SU-DHL-6 (cell line): ENCODE results near the gene FBXL16.

Experiments
- H2AFZ ChIP-seq: fragments of 200-600 bp; sonication (generic); 2 replicates; pipeline ENCODE4 v1.6.1; 2014; ENCODE audit warnings: low read depth, mild to moderate bottlenecking, moderate library complexity, mixed read lengths, antibody characterized with exemption, low read length; ENCODE audit not compliant: severe bottlenecking
- H3F3A ChIP-seq: fragments of 200-600 bp; shearing (Covaris generic); 2 replicates; pipeline ENCODE4 v1.6.0; 2016; ENCODE audit warnings: antibody characterized with exemption, mild to moderate bottlenecking; ENCODE audit not compliant: insufficient read depth
- H3K27ac ChIP-seq: fragments of 200-600 bp; sonication (generic); 2 replicates; pipeline ENCODE4 v1.5.1; 2016; ENCODE audit warnings: low read depth, mild to moderate bottlenecking, low read length, moderate library complexity, mixed read lengths
- H3K27me3 ChIP-seq: fragments of 200-600 bp; sonication (generic), shearing (Covaris generic); 2 replicates; pipeline ENCODE4 v1.6.0; 2014; ENCODE audit warnings: mild to moderate bottlenecking, low read length
- H3K36me3 ChIP-seq: fragments of 200-600 bp; sonication (generic); 2 replicates; pipeline ENCODE4 v1.6.1; 2014; ENCODE audit warnings: mild to moderate bottlenecking, low read length, mixed read lengths
- H3K4me2 ChIP-seq: fragments of 300-600, 200-600 bp; shearing (Covaris generic), sonication (generic); 2 replicates; pipeline ENCODE4 v1.6.0; 2014; ENCODE audit warnings: low read length, low read depth, mild to moderate bottlenecking; ENCODE audit not compliant: poor library complexity, severe bottlenecking
- H3K4me3 ChIP-seq: fragments of 200-600 bp; sonication (generic); 2 replicates; pipeline ENCODE4 v1.5.1; 2014; ENCODE audit warnings: antibody characterized with exemption, low read length, mild to moderate bottlenecking, mixed read lengths; ENCODE audit not compliant: insufficient read depth, poor library complexity, severe bottlenecking
- H3K79me2 ChIP-seq: fragments of 200-600 bp; sonication (generic); 2 replicates; pipeline ENCODE4 v1.6.1; 2014; ENCODE audit warnings: mild to moderate bottlenecking, low read length, moderate library complexity; ENCODE audit not compliant: insufficient read depth
- H3K9ac ChIP-seq: fragments of 200-600 bp; sonication (generic); 2 replicates; pipeline ENCODE4 v1.7.0; 2014; ENCODE audit warnings: mild to moderate bottlenecking, low read length
- H3K9me2 ChIP-seq: fragments of 200-600 bp; sonication (generic); replicated peaks from 2 replicates; pipeline ENCODE4 v1.6.1; 2014; ENCODE audit warnings: low read length; ENCODE audit not compliant: insufficient read depth
- H3K9me3 ChIP-seq: fragments of 200-600 bp; sonication (generic); 2 replicates; pipeline ENCODE4 v1.6.1; 2014; ENCODE audit warnings: low read length, mixed read lengths; ENCODE audit not compliant: insufficient read depth
- H4K20me1 ChIP-seq: fragments of 200-600 bp; sonication (generic); 2 replicates; pipeline ENCODE4 v1.6.1; 2014; ENCODE audit warnings: low read depth, mild to moderate bottlenecking, antibody characterized with exemption, low read length, moderate library complexity, mixed read lengths
- EZH2phosphoT487 ChIP-seq: fragments of 200-600 bp; sonication (generic), shearing (Covaris generic); conservative IDR thresholded peaks from 2 replicates; pipeline ENCODE4 v1.6.1; 2018; ENCODE audit warnings: mild to moderate bottlenecking, antibody characterized with exemption, low read length, moderate library complexity, mixed read lengths
- TF ChIP-seq, protein P1 (sequence below): fragments of 200-600 bp; sonication (generic); IDR thresholded peaks from one replicate; pipeline ENCODE4 v1.5.1; 2017; ENCODE audit warnings: antibody characterized with exemption, mild to moderate bottlenecking, low read length, moderate library complexity; ENCODE audit not compliant: insufficient read depth, poor library complexity, severe bottlenecking

FBXL16 gene

DNA sequence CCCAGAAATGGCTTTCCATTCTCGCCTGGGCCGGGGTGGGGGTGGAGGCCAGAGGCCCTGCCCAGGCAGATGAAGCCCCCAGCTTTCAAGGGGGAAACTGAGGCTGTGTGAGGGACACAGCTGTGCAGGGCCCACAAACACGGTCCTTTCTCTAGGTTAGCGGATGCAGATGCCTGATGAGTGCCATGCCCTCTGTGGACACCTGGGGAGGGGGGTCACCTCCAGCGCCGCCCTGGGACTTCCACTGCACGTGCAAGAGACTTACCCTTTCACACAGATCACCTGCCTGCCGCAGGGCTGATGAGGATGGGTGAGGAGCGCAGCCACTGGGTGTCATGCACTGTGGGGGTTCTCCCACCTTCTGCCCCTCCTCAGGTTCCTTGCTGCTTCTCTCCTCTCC lies 12.8 kb upstream of the FBXL16 start:
- no peak overlapping the region for H2AFZ ChIP-seq
- H3K9ac ChIP-seq, result no peak overlapping the region
- 0 out of 2 replicates have a peak, but pooled peaks cover 3% of the 10 kb centered on the region for H3F3A ChIP-seq
- H3K27ac ChIP-seq, result no peak overlapping the region
- no peaks in the 10 kb centered on the region for H3K27me3 ChIP-seq
- H3K9me2 ChIP-seq, result no peaks in the 10 kb centered on the region
- H3K79me2 ChIP-seq, result no peaks in the 10 kb centered on the region
- H4K20me1 ChIP-seq, result no peaks in the 10 kb centered on the region; the same call in 1 of the 2 replicates
- TF ChIP-seq, protein P1, sequence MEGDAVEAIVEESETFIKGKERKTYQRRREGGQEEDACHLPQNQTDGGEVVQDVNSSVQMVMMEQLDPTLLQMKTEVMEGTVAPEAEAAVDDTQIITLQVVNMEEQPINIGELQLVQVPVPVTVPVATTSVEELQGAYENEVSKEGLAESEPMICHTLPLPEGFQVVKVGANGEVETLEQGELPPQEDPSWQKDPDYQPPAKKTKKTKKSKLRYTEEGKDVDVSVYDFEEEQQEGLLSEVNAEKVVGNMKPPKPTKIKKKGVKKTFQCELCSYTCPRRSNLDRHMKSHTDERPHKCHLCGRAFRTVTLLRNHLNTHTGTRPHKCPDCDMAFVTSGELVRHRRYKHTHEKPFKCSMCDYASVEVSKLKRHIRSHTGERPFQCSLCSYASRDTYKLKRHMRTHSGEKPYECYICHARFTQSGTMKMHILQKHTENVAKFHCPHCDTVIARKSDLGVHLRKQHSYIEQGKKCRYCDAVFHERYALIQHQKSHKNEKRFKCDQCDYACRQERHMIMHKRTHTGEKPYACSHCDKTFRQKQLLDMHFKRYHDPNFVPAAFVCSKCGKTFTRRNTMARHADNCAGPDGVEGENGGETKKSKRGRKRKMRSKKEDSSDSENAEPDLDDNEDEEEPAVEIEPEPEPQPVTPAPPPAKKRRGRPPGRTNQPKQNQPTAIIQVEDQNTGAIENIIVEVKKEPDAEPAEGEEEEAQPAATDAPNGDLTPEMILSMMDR, result no peak
- no peak for TF ChIP-seq EZH2phosphoT487
- H3K9me3 ChIP-seq, result no peaks in the 10 kb centered on the region
- no peak overlapping the region for H3K4me3 ChIP-seq
- H3K36me3 ChIP-seq, result no peaks in the 10 kb centered on the region
- H3K4me2 ChIP-seq, result no peak overlapping the region

DNA sequence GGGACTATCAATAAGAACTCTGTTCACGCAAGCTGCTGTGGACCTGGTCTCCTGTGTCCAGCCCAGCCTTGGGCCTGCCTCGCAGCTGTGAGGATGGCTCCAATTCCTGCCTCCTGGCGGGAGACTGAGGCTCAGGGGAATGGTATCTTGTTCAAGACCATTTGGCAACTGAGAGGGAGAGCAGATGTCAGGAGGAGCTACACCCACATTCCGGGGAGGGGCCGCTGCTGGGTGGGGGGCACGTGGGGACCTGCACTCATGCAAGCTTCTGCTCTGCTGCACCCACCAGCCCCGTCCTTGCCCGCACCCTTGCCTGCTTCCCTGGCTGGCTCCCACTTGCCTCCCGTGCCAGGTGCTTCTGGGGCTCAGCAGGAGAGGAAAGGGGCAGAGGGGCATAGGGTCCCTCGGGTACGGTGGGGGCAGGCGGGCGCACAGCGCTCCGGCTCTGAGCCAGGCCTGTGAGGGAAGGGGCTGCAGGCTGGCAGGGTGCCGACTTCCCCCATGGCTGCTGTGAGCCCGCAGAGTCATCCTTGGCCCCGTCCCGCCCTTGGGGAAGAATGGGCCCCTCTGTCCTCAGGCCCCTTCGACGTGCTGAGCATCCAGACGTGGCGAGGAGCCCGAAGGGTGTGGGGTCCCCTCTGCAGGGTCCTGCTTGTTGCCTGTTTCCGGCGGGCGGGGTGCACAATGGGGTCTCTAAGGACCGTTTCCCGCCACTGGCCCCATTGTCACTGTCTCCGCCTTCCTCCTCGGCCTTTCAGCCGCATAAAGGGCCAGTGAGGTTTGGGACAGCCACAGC lies 12.0 kb upstream of the FBXL16 start:
- Histone ChIP-seq H3K4me2 (no peak overlapping the region), H3K27ac (no peak overlapping the region), H3K9ac (no peak overlapping the region), H2AFZ (no peak overlapping the region), H3K79me2 (no peaks in the 10 kb centered on the region), H3F3A (0 out of 2 replicates have a peak, but pooled peaks cover 3% of the 10 kb centered on the region), H3K36me3 (no peaks in the 10 kb centered on the region), H3K4me3 (no peak overlapping the region), H4K20me1 (no peaks in the 10 kb centered on the region; the same call in 1 of the 2 replicates), H3K27me3 (no peaks in the 10 kb centered on the region), H3K9me3 (no peaks in the 10 kb centered on the region), H3K9me2 (no peaks in the 10 kb centered on the region)
- TF ChIP-seq, protein P1, result no peak
- TF ChIP-seq EZH2phosphoT487, result no peak

DNA sequence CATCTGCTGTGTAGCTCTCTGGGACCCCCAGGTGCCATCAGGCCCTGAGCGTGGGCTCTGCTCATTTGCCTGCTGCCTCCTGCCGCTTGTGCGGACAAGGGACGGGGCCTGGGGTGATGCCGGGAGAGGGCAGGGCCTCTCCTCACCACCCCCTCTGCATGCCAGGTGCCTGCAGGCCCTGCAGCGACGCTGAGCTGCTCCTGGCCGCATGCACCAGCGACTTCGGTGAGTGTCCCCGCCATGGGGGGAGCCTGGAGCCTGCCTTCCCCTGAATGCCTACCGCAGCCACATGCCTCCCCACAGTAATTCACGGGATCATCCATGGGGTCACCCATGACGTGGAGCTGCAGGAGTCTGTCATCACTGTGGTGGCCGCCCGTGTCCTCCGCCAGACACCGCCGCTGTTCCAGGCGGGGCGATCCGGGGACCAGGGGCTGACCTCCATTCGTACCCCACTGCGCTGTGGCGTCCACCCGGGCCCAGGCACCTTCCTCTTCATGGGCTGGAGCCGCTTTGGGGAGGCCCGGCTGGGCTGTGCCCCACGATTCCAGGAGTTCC lies 11.2 kb upstream of the FBXL16 start:
- Histone ChIP-seq H3K4me3 (no peak overlapping the region), H2AFZ (no peak overlapping the region), H3F3A (0 out of 2 replicates have a peak, but pooled peaks cover 3% of the 10 kb centered on the region), H3K9me2 (no peaks in the 10 kb centered on the region), H3K36me3 (no peaks in the 10 kb centered on the region), H3K27me3 (no peaks in the 10 kb centered on the region), H4K20me1 (no peaks in the 10 kb centered on the region; the same call in 1 of the 2 replicates), H3K9me3 (no peaks in the 10 kb centered on the region), H3K4me2 (no peak overlapping the region), H3K27ac (no peak overlapping the region), H3K9ac (no peak overlapping the region), H3K79me2 (no peaks in the 10 kb centered on the region)
- no peak for TF ChIP-seq EZH2phosphoT487
- TF ChIP-seq, protein P1, result no peak
